CD4-positive, CD25-positive, alpha-beta regulatory T cell (primary cell): ENCODE measurements around the gene TRIM41. TPM values are rescaled to one million over a fixed set of nuclear protein-coding genes. Genes with fewer than 3 reads are reported as not detected.
A peak's percentile ranks its signal among the peaks of the same experiment; 100 is the strongest.

ENCODE experiments used
- ATAC-seq, 2 donors: fragments of 150-1000 bp; cut with Tn5 transposase; one replicate each; pipeline ENCODE4 v1.10.0; 2021; ENCODE audit warnings: low read depth in 2 of 2, moderate number of reproducible peaks in 2 of 2, moderate library complexity in 1 of 2
- DNase-seq, 3 donors: peaks; one replicate each; pipeline versions ENCODE4 v3.0.0 to v3.0.0-alpha.2; 2012 to 2022; ENCODE audit warnings: mixed read lengths in 1 of 3
- H3K27ac ChIP-seq: one replicate; pipeline ENCODE4 v1.7.0; 2013; ENCODE audit warnings: mild to moderate bottlenecking, low read length; ENCODE audit not compliant: insufficient read depth, poor library complexity, severe bottlenecking
- H3K27me3 ChIP-seq: one replicate; pipeline ENCODE4 v1.7.0; 2013; ENCODE audit warnings: low read length; ENCODE audit not compliant: control insufficient read depth, insufficient read depth
- H3K36me3 ChIP-seq: one replicate; pipeline ENCODE4 v1.7.0; 2013; ENCODE audit warnings: mild to moderate bottlenecking, low read length, moderate library complexity; ENCODE audit not compliant: control insufficient read depth, insufficient read depth
- H3K4me1 ChIP-seq: 2 replicates; pipeline ENCODE4 v1.7.0; 2013; ENCODE audit warnings: mild to moderate bottlenecking, low read length; ENCODE audit not compliant: insufficient read depth, control insufficient read depth, poor library complexity, severe bottlenecking
- H3K4me3 ChIP-seq: one replicate; pipeline ENCODE4 v1.7.0; 2013; ENCODE audit warnings: low read depth, mild to moderate bottlenecking, low read length, moderate library complexity
- H3K9me3 ChIP-seq, 2 experiments: 1 replicate in 1 of 2; 2 replicates in 1 of 2; pipeline ENCODE4 v1.7.0; 2013; ENCODE audit warnings: low read length in 2 of 2, mild to moderate bottlenecking in 1 of 2, moderate library complexity in 1 of 2; ENCODE audit not compliant: control insufficient read depth in 2 of 2
- H3K27ac Mint-ChIP-seq, 3 donors: one replicate each; pipeline ENCODE4 v1.8.0; 2020 to 2022; ENCODE audit warnings: mild to moderate bottlenecking in 3 of 3, mixed read lengths in 3 of 3, moderate library complexity in 2 of 3
- H3K27me3 Mint-ChIP-seq: one replicate; pipeline ENCODE4 v1.8.0; 2022; ENCODE audit warnings: mild to moderate bottlenecking, mixed read lengths
- H3K36me3 Mint-ChIP-seq: one replicate; pipeline ENCODE4 v1.8.0; 2020; ENCODE audit warnings: mixed read lengths
- H3K4me1 Mint-ChIP-seq, 4 donors: one replicate each; pipeline ENCODE4 v1.8.0; 2020 to 2022; ENCODE audit warnings: mixed read lengths in 4 of 4, mild to moderate bottlenecking in 1 of 4
- H3K4me3 Mint-ChIP-seq, 4 donors: one replicate each; pipeline ENCODE4 v1.8.0; 2020 to 2022; ENCODE audit warnings: mild to moderate bottlenecking in 4 of 4, mixed read lengths in 4 of 4, moderate library complexity in 3 of 4
- H3K9me3 Mint-ChIP-seq, 7 donors: one replicate each; pipeline ENCODE4 v1.8.0; 2020 to 2022; ENCODE audit warnings: mixed read lengths in 7 of 7, mild to moderate bottlenecking in 3 of 7, moderate library complexity in 2 of 7
- polyA plus RNA-seq, 4 donors: library from polyadenylated mRNA; unstranded; fragments of 300-500 nt; fragmentation: Illumina TruSeq; gene quantifications; one replicate each; pipeline ENCODE4 v1.2.3, GENCODE V29; 2021
- total RNA-seq: library from RNA; stranded (reverse); gene quantifications from one replicate; pipeline ENCODE4 v1.2.3, GENCODE V29; 2022

The TRIM41 gene
- total and polyA plus RNA-seq, 5 donors from 2014 or later: 0.67 to 40.8 (median 1.0) TPM

- peak overlapping the region; percentile 65 to 75 (median 71) for H3K27ac Mint-ChIP-seq
- H3K27ac ChIP-seq: no peak overlapping the region
- peaks cover 8 to 30% (median 24%) of the 10 kb centered on the region in 4 donors for H3K4me1 Mint-ChIP-seq
- peaks cover 37% of the 10 kb centered on the region for H3K36me3 ChIP-seq
- H3K9me3 Mint-ChIP-seq: peaks cover 0 to 2% (median 0%) of the 10 kb centered on the region in 7 donors
- no peaks in the 10 kb centered on the region for H3K27me3 ChIP-seq
- no peak overlapping the region for H3K4me3 ChIP-seq
- no peaks in the 10 kb centered on the region for H3K9me3 ChIP-seq
- DNase-seq (no peak), ATAC-seq (no peak)
- H3K36me3 Mint-ChIP-seq: peaks cover 29% of the 10 kb centered on the region
- H3K4me1 ChIP-seq: peaks cover 8% of the 10 kb centered on the region
- no peaks in the 10 kb centered on the region for H3K27me3 Mint-ChIP-seq
- no peak overlapping the region for H3K4me3 Mint-ChIP-seq
Observed at GRCh38 chr5:181230551-181230950, 7.5 kb downstream of the TRIM41 start.

DNA sequence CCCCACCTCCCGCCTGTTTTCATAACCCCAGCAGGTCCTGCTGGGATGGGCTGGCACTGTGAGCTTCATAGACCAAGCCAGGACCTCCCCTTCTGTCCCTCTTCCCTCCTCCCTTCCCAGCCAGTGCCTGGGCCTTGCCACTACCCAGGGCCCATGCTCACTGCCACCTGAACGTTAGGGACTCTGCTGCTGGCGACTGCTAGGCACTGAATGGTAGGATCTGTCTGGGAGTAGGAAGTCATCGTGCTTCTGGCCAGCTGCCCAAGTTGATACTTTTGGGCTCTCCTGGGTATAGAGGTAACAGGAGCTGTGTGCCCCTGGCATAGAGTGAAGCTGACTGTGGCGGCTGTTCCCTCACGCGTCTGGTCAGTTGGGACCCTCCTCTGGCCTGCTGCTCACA, 8.4 kb downstream of the TRIM41 start:
- no peak overlapping the region for H3K27ac Mint-ChIP-seq
- H3K4me3 Mint-ChIP-seq: no peak overlapping the region
- H3K9me3 Mint-ChIP-seq: peaks cover 0 to 2% (median 0%) of the 10 kb centered on the region in 7 donors
- H3K36me3 ChIP-seq: peaks cover 46% of the 10 kb centered on the region
- DNase-seq (no peak), ATAC-seq (no peak)
- H3K27me3 ChIP-seq: no peaks in the 10 kb centered on the region
- H3K27me3 Mint-ChIP-seq: no peaks in the 10 kb centered on the region
- no peak overlapping the region for H3K27ac ChIP-seq
- H3K36me3 Mint-ChIP-seq: peaks cover 38% of the 10 kb centered on the region
- peaks cover 8 to 21% (median 18%) of the 10 kb centered on the region in 4 donors for H3K4me1 Mint-ChIP-seq
- no peaks in the 10 kb centered on the region for H3K9me3 ChIP-seq
- no peak overlapping the region for H3K4me3 ChIP-seq
- peaks cover under 1% of the 10 kb centered on the region for H3K4me1 ChIP-seq

GRCh38 chr5:181232593-181232992, 9.5 kb downstream of the TRIM41 start:
- Histone ChIP-seq H3K9me3 (no peaks in the 10 kb centered on the region), H3K4me3 (no peak overlapping the region), H3K4me1 (no peaks in the 10 kb centered on the region), H3K27ac (no peak overlapping the region), H3K27me3 (no peaks in the 10 kb centered on the region), H3K36me3 (peaks cover 58% of the 10 kb centered on the region)
- H3K4me1 Mint-ChIP-seq: peaks cover 8 to 21% (median 18%) of the 10 kb centered on the region in 4 donors
- peaks cover 0 to 2% (median 0%) of the 10 kb centered on the region in 7 donors for H3K9me3 Mint-ChIP-seq
- H3K4me3 Mint-ChIP-seq: no peak overlapping the region
- H3K27ac Mint-ChIP-seq: peak overlapping the region in 2 of 3 donors; percentile 20 to 49
- H3K27me3 Mint-ChIP-seq: no peaks in the 10 kb centered on the region
- peaks cover 50% of the 10 kb centered on the region for H3K36me3 Mint-ChIP-seq
- DNase-seq: no peak
- no peak for ATAC-seq

DNA sequence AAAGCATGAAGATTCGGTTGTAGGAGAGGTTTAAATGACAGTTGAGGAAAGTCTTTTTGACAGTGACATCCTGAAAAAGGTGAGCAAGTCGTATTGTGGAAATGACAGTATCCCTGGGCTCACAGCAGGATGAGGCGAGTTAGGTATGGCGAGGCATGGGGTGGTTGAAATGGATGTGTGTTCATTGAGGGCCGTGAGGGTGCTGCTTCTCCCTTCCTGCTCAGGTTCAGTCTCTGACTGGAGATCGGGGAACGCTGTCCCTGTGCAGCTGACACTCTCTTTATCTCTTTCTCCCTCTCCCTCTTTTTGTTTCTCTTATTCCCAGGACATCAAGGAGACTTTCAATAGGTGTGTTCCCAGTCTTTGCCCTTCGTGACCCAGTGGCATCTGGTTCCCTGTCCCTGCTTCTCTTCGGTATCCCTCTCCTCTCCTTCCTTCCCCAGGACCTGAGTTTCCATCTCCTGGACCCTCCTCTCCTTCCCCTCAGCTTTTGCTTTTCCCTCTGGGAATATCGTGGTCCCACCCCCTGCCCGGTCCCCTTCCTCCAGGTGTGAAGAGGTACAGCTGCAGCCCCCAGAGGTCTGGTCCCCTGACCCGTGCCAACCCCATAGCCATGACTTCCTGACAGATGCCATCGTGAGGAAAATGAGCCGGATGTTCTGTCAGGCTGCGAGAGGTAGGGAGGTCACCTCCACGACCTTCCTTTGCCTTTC, 10.2 kb downstream of the TRIM41 start:
- H3K27me3 ChIP-seq: no peaks in the 10 kb centered on the region
- H3K36me3 Mint-ChIP-seq: peaks cover 56% of the 10 kb centered on the region
- H3K27me3 Mint-ChIP-seq: no peaks in the 10 kb centered on the region
- no peaks in the 10 kb centered on the region for H3K4me1 ChIP-seq
- H3K9me3 ChIP-seq: no peaks in the 10 kb centered on the region
- peak overlapping the region; percentile 26 to 59 (median 49) for H3K27ac Mint-ChIP-seq
- H3K36me3 ChIP-seq: peaks cover 64% of the 10 kb centered on the region
- H3K27ac ChIP-seq: peak overlapping the region; percentile 17
- peaks cover 8 to 25% (median 24%) of the 10 kb centered on the region in 4 donors for H3K4me1 Mint-ChIP-seq
- no peak overlapping the region for H3K4me3 Mint-ChIP-seq
- ATAC-seq (no peak), DNase-seq (no peak)
- no peak overlapping the region for H3K4me3 ChIP-seq
- H3K9me3 Mint-ChIP-seq: peaks cover 0 to 2% (median 0%) of the 10 kb centered on the region in 7 donors

DNA sequence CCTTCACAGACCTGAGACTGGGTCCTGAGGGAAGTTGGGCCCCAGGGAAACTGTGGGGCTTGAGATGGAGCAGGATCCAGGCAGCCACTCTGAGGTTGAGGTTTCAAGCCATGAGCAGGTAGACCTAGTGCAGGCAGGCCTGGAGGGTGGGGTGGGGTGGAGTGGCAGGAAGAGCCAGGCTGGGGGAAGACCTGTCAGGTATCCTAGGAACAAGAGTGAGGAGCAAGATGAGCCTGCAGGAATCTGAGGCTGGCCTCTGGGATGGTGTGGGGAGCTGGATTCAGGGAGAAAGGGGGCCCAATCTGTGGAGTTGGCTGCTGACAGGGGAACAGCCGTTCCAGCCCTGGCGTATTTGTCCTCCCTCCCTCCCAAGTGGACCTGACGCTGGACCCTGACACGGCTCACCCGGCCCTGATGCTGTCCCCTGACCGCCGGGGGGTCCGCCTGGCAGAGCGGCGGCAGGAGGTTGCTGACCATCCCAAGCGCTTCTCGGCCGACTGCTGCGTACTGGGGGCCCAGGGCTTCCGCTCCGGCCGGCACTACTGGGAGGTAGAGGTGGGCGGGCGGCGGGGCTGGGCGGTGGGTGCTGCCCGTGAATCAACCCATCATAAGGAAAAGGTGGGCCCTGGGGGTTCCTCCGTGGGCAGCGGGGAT, 10.8 kb downstream of the TRIM41 start:
- Mint-ChIP-seq H3K27me3 (no peaks in the 10 kb centered on the region), H3K27ac (peak overlapping the region in 2 of 3 donors; percentile 46 to 48), H3K4me3 (no peak overlapping the region), H3K4me1 (peaks cover 8 to 29% (median 27%) of the 10 kb centered on the region in 4 donors), H3K36me3 (peaks cover 61% of the 10 kb centered on the region), H3K9me3 (peaks cover 0 to 2% (median 0%) of the 10 kb centered on the region in 7 donors)
- no peaks in the 10 kb centered on the region for H3K9me3 ChIP-seq
- H3K4me1 ChIP-seq: no peaks in the 10 kb centered on the region
- H3K27ac ChIP-seq: peak overlapping the region; percentile 17
- H3K36me3 ChIP-seq: peaks cover 71% of the 10 kb centered on the region
- no peak for ATAC-seq
- DNase-seq: no peak
- no peak overlapping the region for H3K4me3 ChIP-seq
- H3K27me3 ChIP-seq: no peaks in the 10 kb centered on the region

DNA sequence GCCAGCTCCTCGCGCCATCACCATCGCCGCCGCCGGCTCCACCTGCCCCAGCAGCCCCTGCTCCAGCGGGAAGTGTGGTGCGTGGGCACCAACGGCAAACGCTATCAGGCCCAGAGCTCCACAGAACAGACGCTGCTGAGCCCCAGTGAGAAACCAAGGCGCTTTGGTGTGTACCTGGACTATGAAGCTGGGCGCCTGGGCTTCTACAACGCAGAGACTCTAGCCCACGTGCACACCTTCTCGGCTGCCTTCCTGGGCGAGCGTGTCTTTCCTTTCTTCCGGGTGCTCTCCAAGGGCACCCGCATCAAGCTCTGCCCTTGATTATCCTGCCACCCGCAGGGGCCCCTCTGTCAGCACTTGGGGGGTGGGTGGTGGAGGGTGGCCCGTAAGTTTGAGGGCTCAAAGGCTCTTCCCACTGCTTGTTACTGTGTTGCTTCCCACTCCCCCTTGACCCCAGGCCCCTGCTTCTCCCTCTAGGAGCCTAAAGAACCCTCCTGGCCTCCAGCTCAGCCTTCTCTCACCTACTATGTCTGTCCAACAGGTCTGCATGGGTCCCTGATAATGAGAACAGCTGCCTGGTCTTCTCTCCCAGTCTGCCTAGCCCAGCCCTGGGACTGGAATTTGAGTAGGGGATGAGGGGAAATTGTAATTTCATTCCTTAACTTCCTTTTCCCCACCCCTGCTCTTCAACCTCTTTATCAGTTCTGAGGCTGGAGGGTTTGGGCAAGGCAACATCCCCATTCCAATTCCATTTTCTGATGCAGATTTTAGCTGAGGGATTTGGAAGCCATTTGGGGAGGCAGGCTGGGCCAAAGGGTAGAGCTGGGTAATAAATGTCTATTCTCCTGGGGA, 11.6 kb downstream of the TRIM41 start:
- H3K36me3 Mint-ChIP-seq: peaks cover 63% of the 10 kb centered on the region
- DNase-seq: no peak
- peaks cover 0 to 2% (median 0%) of the 10 kb centered on the region in 7 donors for H3K9me3 Mint-ChIP-seq
- Histone ChIP-seq H3K4me1 (no peaks in the 10 kb centered on the region), H3K36me3 (peaks cover 79% of the 10 kb centered on the region), H3K27ac (no peak overlapping the region), H3K4me3 (no peak overlapping the region), H3K9me3 (no peaks in the 10 kb centered on the region), H3K27me3 (no peaks in the 10 kb centered on the region)
- H3K4me3 Mint-ChIP-seq: no peak overlapping the region
- peaks cover 2 to 29% (median 24%) of the 10 kb centered on the region in 4 donors for H3K4me1 Mint-ChIP-seq
- ATAC-seq: no peak
- H3K27ac Mint-ChIP-seq: peak overlapping the region in 1 of 3 donors; percentile 20
- no peaks in the 10 kb centered on the region for H3K27me3 Mint-ChIP-seq

GRCh38 chr5:181235323-181235688, 12.2 kb downstream of the TRIM41 start:
- peak overlapping the region in 1 of 4 donors; percentile 15 for H3K4me3 Mint-ChIP-seq
- H3K27me3 Mint-ChIP-seq: no peaks in the 10 kb centered on the region
- Histone ChIP-seq H3K36me3 (peaks cover 84% of the 10 kb centered on the region), H3K4me3 (no peak overlapping the region), H3K27ac (no peak overlapping the region), H3K9me3 (no peaks in the 10 kb centered on the region), H3K4me1 (peaks cover under 1% of the 10 kb centered on the region), H3K27me3 (no peaks in the 10 kb centered on the region)
- peaks cover 0 to 2% (median 0%) of the 10 kb centered on the region in 7 donors for H3K9me3 Mint-ChIP-seq
- H3K36me3 Mint-ChIP-seq: peaks cover 60% of the 10 kb centered on the region
- no peak for DNase-seq
- ATAC-seq: no peak
- H3K4me1 Mint-ChIP-seq: peaks cover 0 to 27% (median 21%) of the 10 kb centered on the region in 4 donors
- H3K27ac Mint-ChIP-seq: no peak overlapping the region
